GM13976 (cell line): ENCODE data around the gene LINGO4.

Experiments used
- DNase-seq: peaks from one replicate; pipeline ENCODE4 v3.0.0; 2012; ENCODE audit warnings: low spot score
- in situ Hi-C: fragments of 300-500 bp; cut with MboI; formaldehyde crosslinking; loops from one replicate; pipeline ENCODE4 v1.12.0; 2022; ENCODE audit warnings: low sequenced_read_pairs, mixed read lengths, inconsistent platforms; ENCODE audit not compliant: unreplicated experiment
- TF ChIP-seq, protein P1 (sequence below): IDR thresholded peaks from 2 replicates; pipeline ENCODE4 v1.5.1; 2012; ENCODE audit warnings: borderline replicate concordance, mild to moderate bottlenecking; ENCODE audit not compliant: insufficient read depth; ENCODE audit errors: extremely low read depth, missing control alignments, control extremely low read depth

LINGO4 gene

DNA sequence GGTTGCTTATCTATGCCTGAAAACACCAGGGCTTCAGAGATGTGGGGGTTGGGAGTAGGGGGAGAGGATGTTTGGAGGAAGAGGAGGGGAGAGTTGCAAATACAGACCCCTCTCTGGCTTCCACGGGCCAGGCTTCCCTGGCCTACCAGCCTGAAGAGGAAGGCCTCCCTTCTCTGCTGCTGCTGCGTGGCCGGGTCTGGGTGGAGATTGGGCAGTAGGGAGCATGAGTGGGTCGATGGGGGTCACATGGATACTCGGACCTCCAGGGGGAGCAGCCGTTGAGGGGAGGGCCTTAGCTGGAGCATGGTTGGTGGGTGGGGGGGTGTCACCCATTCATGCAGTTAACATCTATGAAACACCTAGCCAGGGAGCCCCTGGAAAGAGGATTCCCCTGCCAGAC lies 24.8 kb upstream of the LINGO4 start:
- DNase-seq: no peak
- in situ Hi-C loops: no loop called here

DNA sequence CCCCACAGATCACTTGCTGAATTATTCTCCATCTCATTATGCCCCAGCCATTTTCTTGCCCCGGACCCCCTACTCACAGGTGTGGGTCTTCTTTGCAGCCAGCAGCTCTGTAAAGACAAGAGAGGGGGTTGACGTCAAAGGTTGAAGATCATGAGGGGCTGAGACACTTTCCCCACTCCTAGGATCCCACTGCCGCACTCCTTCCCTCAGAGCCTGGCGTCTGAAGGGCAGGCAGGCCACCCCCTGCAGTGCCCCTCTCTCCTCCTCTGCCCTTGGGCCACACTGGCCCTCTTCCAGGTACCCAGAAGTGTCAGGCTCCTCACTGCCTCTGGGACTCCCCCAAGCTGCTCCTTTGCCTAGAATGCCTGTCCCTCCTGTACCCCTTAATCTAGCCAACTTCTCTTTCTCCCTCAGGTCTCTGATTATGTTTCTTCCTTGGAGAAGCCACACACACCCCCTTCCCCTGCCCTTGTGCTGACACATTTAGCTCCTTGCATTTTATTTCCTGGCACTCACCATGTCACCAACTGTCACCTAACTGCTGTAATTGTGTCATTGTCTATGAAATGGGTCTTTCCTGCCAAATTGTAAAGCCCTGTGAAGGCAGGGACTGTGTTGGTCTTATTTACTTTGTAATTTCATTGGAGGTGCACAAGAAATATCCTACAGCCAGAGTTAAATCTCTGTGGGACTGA lies 24.3 kb upstream of the LINGO4 start:
- TF ChIP-seq, protein P1, sequence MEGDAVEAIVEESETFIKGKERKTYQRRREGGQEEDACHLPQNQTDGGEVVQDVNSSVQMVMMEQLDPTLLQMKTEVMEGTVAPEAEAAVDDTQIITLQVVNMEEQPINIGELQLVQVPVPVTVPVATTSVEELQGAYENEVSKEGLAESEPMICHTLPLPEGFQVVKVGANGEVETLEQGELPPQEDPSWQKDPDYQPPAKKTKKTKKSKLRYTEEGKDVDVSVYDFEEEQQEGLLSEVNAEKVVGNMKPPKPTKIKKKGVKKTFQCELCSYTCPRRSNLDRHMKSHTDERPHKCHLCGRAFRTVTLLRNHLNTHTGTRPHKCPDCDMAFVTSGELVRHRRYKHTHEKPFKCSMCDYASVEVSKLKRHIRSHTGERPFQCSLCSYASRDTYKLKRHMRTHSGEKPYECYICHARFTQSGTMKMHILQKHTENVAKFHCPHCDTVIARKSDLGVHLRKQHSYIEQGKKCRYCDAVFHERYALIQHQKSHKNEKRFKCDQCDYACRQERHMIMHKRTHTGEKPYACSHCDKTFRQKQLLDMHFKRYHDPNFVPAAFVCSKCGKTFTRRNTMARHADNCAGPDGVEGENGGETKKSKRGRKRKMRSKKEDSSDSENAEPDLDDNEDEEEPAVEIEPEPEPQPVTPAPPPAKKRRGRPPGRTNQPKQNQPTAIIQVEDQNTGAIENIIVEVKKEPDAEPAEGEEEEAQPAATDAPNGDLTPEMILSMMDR: no peak
- DNase-seq: no peak
- in situ Hi-C loops: no loop called here

More for the DNA sequence above, 24.8 kb upstream of the LINGO4 start:
- TF ChIP-seq, protein P1: no peak

DNA sequence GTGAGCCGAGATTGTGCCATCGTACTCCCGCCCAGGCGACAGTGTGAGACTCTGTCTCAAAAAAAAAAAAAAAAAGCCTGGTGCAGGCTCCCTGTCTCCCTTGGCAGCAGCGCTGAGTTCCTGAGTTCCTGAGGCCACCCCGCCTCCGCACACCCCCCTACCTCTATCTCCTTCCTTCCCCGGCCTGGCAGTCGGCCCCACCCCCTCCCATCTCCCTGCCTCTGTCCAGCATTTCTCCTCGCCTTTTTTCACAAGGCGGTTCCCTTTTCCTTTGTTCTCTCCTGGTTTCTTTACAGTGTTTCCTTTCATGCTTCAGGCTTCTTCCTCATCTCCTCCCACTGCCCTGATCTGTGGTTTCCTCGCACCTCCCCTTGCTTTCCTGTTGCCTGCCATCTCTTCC lies 23.7 kb upstream of the LINGO4 start:
- DNase-seq: no peak
- in situ Hi-C loops: no loop called here
- TF ChIP-seq, protein P1: no peak

DNA sequence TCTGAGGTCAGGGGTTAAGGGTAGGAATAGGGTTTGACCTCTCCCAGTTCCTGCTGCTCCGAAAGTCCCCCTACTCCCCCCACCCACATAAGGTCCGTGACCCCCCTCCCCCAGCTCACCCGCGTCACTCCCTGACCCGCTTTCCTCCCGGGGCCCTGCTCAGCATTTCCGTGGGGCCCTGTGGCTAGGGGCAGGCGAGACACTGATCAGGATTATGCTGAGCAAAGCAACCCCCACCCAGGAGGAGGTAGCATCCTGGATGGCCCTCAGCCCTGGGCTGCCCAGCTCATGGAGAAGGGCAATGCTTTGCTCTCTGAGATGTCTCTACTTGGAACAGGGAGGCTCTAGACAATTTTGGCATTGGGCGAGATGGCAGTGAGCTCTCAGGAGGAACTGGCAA lies 22.6 kb upstream of the LINGO4 start:
- TF ChIP-seq, protein P1: no peak
- in situ Hi-C loops: no loop called here
- no peak for DNase-seq

DNA sequence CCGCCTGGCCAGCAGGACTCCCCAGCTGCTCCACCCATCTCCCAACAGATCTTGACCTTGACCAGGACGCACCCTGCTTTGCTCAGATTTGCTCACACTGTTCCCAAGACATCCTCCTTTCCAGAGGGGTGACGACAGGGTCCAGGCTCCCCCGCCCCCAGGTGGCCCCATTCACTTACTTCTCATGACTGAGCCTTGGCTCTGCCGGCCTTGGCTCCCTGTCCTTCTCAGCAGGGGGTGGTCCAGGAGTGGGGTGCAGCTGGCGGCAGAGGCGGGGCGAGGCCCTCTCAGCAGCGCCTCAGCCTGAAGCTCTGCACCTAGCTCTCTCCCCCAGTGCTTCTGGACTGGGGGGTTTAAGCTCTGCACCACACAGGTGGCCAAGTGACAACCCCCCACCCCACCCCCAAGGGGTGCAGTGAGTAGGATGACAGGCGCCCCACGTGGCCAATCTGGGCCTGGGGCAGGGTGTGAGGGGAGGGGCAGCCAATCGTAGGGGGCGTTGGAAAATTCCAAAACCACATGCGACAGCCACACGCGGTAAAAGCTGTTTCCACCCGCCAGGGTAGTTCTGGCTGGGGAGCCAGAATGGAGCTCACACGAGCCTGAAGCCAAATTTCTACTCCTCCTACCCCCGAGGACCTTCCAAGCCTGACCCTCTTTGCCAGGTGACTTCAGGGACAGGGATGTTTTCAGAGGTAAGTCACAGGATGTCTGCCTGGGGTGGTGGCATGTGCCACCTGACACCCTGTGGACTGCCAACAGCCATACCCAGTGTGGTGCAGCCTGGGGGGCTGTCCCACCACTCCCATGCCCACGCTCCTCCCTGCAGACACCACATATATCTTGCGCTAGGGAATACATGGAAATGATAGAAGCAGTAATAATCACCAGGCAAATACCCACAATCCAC lies 20.8 kb upstream of the LINGO4 start:
- in situ Hi-C loops: no loop called here
- no peak for DNase-seq
- TF ChIP-seq, protein P1: no peak

DNA sequence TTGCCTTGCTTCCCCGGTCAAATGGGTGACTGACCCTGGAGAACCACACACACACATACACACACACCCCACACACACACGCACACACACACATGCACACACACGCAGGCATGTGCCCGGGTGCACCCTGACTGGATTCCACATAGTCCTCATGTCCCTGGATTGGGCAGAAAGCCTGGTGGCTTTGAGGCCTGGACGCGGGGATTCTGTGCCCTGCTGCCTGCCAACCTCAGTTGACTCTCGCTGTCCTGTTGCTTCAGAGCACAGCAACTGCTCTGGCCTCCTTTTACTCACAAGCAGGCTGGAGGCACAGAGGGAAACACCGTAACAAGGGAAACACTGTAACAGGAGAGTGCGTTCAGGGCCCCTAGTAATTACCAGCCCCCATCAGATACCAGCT lies 20.0 kb upstream of the LINGO4 start:
- TF ChIP-seq, protein P1: no peak
- in situ Hi-C loops: no loop called here
- DNase-seq: no peak
